Epithelial cell of prostate (primary cell): ENCODE measurements around the gene ARHGEF38.
A peak's percentile ranks its signal among the peaks of the same experiment; 100 is the strongest.
"Not testable (repeated sequence)": the region's sequence is repeated elsewhere in the genome, so short reads cannot be mapped to it uniquely, and the experiment has no call there.

ENCODE experiments used
- DNase-seq: peaks from one replicate; pipeline ENCODE4 v3.0.0-alpha.2; 2011; ENCODE audit warnings: low read depth, low spot score
- H3K27ac ChIP-seq: fragments of 450-650 bp; 2 replicates; pipeline ENCODE4 v1.5.1; 2017; ENCODE audit warnings: mild to moderate bottlenecking

The ARHGEF38 gene

GRCh38 chr4:105707782-105708180 lies 155.4 kb downstream of the ARHGEF38 start:
- peak overlapping the region; percentile 68 for H3K27ac ChIP-seq
- no peak for DNase-seq

GRCh38 chr4:105708181-105709080 lies 156.0 kb downstream of the ARHGEF38 start, which contains the start of the genes GSTCD and INTS12:
Gene GSTCD (plus strand): TSS chr4:105708784. CDS start chr4:105717614, 8,830 bp downstream.
Gene INTS12 (minus strand): TSS chr4:105708689. CDS start chr4:105700005, 8,684 bp downstream.
- peak; percentile 74 for DNase-seq
- H3K27ac ChIP-seq: peak within 1 kb of the TSS; percentile 68

GRCh38 chr4:105709081-105709450 lies 156.6 kb downstream of the ARHGEF38 start:
- H3K27ac ChIP-seq: peak overlapping the region; percentile 68
- no peak for DNase-seq

DNA sequence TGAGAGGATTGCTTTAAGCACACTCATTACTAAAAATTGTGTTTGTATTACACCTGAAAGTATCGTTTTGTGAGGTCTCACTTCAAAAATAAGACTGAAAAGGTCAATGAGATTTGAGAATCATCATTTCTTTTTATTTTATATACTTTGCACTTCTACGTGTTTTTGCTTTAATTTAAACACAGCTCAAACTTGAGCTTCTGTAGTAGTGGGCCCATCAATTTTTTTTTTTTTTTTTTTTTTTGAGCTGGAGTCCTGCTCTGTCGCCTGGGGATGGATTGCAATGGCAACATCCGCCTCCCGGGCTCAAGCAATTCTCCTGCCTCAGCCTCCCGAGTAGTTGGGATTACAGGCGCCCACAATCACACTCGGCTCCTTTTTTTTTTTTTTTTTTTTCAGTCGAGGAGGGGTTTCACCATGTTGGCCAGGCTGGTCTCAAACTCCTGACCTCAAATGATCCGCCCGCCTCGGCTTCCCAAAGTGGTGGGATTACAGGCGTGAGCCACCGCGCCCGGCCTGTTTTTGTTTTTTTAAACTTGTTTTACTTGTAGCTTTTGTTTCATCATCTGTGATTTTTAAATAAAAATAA lies 157.7 kb downstream of the ARHGEF38 start:
- DNase-seq: no peak
- H3K27ac ChIP-seq: no peak overlapping the region

GRCh38 chr4:105710678-105711077 lies 158.3 kb downstream of the ARHGEF38 start:
- H3K27ac ChIP-seq: no peak overlapping the region
- DNase-seq: no peak

DNA sequence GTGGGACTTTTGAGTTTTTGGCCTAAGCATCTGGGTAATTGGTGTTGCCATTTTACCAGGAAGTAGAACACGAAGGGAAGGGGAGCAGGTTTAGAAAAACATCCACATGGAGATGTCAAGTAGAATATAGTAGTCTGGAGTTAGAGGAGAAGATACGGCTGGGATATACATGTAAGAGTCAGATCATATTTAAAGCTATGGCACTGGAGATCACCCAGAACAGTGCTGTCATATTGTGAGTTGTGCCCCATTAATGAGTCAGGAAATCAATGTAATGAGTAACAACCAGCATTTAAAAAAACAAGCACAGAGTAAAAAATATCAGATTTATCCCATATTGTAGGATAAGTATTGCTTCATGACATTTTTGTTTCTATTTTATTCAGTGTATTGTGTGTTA lies 160.3 kb downstream of the ARHGEF38 start:
- DNase-seq: no peak
- H3K27ac ChIP-seq: no peak overlapping the region

DNA sequence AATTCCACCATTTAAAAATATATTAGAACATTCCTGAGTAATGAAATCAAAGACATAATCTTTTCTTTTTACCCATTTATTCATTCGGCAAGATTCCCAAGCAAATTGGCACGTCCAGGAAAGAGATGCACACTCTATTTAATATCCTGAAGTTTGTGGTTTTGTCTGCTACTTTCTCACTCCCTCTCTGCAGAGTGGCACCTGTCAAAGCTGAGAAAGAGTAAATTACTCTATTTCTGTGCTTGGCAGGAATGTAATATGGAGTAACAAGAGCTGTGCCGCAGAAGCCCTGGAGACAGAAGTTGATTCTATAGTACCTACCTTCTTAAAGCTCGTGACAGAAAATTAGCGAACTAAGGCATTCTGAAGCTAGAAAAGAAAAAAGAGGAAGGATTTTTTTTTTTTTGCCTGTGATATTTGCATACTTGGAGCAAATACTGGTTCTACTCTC lies 161.7 kb downstream of the ARHGEF38 start:
- H3K27ac ChIP-seq: peak overlapping the region; percentile 11
- no peak for DNase-seq

- H3K27ac ChIP-seq: no peak overlapping the region
- no peak for DNase-seq
Measured at GRCh38 chr4:105714932-105715331, 162.5 kb downstream of the ARHGEF38 start.

GRCh38 chr4:105715692-105716278 lies 163.4 kb downstream of the ARHGEF38 start:
- DNase-seq: no peak

DNA sequence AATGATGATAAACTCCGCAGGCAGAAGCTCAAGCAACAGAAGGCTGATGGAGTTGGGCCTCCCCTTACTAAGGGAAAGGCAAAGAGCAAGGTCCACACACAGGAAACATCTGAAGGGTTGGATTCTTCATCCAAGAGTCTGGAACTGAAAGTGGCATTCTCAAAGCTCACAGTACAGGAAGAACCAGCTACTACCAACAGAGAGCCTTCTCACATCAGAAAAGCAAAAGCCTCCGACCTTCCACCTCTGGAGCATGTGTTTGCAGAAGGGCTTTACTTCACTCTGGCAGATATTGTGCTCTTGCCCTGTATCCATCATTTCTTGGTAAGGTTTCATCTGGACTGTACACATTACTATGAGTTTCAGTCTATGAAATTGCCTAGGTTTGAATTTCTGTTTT lies 166.8 kb downstream of the ARHGEF38 start:
- DNase-seq: no peak
- no peak overlapping the region for H3K27ac ChIP-seq

More at GRCh38 chr4:105715692-105716278, 163.4 kb downstream of the ARHGEF38 start:
- H3K27ac ChIP-seq: no peak overlapping the region

DNA sequence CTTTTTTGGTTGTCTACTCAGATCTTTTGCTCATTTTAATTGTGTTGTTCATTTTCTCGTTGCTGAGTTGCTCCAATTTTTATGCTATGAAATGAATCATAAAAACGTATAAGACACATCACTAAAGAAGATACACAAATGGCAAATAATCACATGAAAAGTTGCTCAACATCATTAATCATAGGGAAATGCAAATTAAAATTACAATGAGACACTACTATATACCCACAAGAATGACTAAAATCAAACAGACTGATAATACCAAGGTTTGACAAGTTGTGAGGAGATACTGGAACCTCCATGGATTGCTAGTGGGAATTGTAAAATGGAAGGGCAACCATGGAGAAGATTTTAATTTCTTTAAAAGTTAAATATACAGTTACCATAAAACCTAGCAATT lies 173.2 kb downstream of the ARHGEF38 start:
- H3K27ac ChIP-seq: no peak overlapping the region
- DNase-seq: no peak

DNA sequence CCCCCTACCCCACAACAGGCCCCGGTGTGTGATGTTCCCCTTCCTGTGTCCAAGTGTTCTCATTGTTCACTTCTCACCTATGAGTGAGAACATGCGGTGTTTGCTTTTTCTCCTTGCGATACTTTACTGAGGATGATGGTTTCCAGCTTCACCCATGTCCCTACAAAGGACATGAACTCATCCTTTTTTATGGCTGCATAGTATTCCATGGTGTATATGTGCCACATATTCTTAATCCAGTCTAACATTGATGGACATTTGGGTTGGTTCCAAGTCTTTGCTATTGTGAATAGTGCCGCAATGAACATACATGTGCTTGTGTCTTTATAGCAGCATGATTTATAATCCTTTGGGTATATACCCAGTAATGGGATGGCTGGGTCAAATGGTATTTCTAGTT lies 177.5 kb downstream of the ARHGEF38 start:
- not testable (repeated sequence) for DNase-seq, H3K27ac ChIP-seq
